NCI-H128 (cell line): Measurements from ENCODE around the gene COMT.
A peak's percentile ranks its signal among the peaks of the same experiment; 100 is the strongest.

ENCODE experiments used
- DNase-seq: peaks from one replicate; lab custom pipeline; 2025; ENCODE audit not compliant: unreplicated experiment; lab: John Stamatoyannopoulos, UW

COMT gene

GRCh38 chr22:19968450-19968891 is 26.9 kb downstream of the COMT start:
- no peak for DNase-seq

GRCh38 chr22:19969141-19969928 is 27.8 kb downstream of the COMT start:
- no peak for DNase-seq

- DNase-seq = no peak
Measured at GRCh38 chr22:19970031-19970478, 28.5 kb downstream of the COMT start.

GRCh38 chr22:19970479-19971275 is 29.1 kb downstream of the COMT start:
- DNase-seq = no peak

GRCh38 chr22:19971276-19972124 is 29.9 kb downstream of the COMT start:
- no peak for DNase-seq

GRCh38 chr22:19972251-19972650 is 30.7 kb downstream of the COMT start:
- no peak for DNase-seq

GRCh38 chr22:19972652-19973550 is 31.3 kb downstream of the COMT start:
- DNase-seq = no peak

GRCh38 chr22:19973551-19974267 is 32.1 kb downstream of the COMT start:
- no peak for DNase-seq

- DNase-seq = peak; percentile 77
Measured at GRCh38 chr22:19974268-19974861, 32.8 kb downstream of the COMT start.

- peak; percentile 19 for DNase-seq
Measured at GRCh38 chr22:19974935-19975706, 33.5 kb downstream of the COMT start.

- DNase-seq = no peak
Measured at GRCh38 chr22:19975707-19976035, 34.1 kb downstream of the COMT start.

- DNase-seq = no peak
Measured at GRCh38 chr22:19976671-19977070, 35.1 kb downstream of the COMT start.

GRCh38 chr22:19977296-19978243 is 36.0 kb downstream of the COMT start:
- DNase-seq = no peak

- DNase-seq = no peak
Measured at GRCh38 chr22:19978748-19979147, 37.2 kb downstream of the COMT start.

GRCh38 chr22:19979712-19980493 is 38.3 kb downstream of the COMT start:
- DNase-seq = no peak

GRCh38 chr22:19980766-19981165 is 39.2 kb downstream of the COMT start:
- no peak for DNase-seq
